ENCODE data around the gene EXOC7. TPM values are rescaled to one million over a fixed set of nuclear protein-coding genes. Genes with fewer than 3 reads are reported as not detected.
A peak's percentile ranks its signal among the peaks of the same experiment; 100 is the strongest.

EXOC7 gene
- total and polyA plus RNA-seq, 10 donors = 26.2 to 128 (median 90.8) TPM

- 3 to 11% (median 5%) methylated on average over 2 to 4 of the region's 4 CpGs for WGBS, 5 donors
- H3K36me3 ChIP-seq = peaks cover 0 to 40% (median 36%) of the 10 kb centered on the region in 6 donors
Measured at GRCh38 chr17:76102944-76103273, 678 bp downstream of the EXOC7 start.

GRCh38 chr17:76097716-76098295 lies 5.8 kb downstream of the EXOC7 start:
- peaks cover 0 to 91% (median 85%) of the 10 kb centered on the region in 6 donors for H3K36me3 ChIP-seq
- intact Hi-C loops (cut with DNase I; ENCODE audit: low total_unique reads) = no loop called here

More at GRCh38 chr17:76102944-76103273, 678 bp downstream of the EXOC7 start:
- intact Hi-C loops (cut with DNase I; ENCODE audit: low total_unique reads) = no loop called here
- H3K27me3 ChIP-seq (replicated peaks in 1 of 7) = no peaks in the 10 kb centered on the region
- no peak for TF ChIP-seq POLR2AphosphoS5 (IDR thresholded peaks at IDR 0.05)
- no peak for TF ChIP-seq CTCF (IDR thresholded peaks at IDR 0.05 in 8 of 11, conservative IDR thresholded peaks at IDR 0.05 in 3 of 11)
- no peak for TF ChIP-seq POLR2A (IDR thresholded peaks at IDR 0.05)
- no peaks in the 10 kb centered on the region for H3K9me3 ChIP-seq
- H3K4me3 ChIP-seq = peak overlapping the region; percentile 51 to 88 (median 77)
- DNase-seq = no peak
- peaks cover 11 to 46% (median 26%) of the 10 kb centered on the region in 6 donors for H3K4me1 ChIP-seq
- peak overlapping the region; percentile 64 to 93 (median 88) for H3K27ac ChIP-seq

GRCh38 chr17:76095943-76096342 lies 7.6 kb downstream of the EXOC7 start:
- DNase-seq = peak; percentile 56
- peaks cover 0 to 10% (median 0%) of the 10 kb centered on the region in 6 donors for H3K4me1 ChIP-seq
- TF ChIP-seq CTCF (IDR thresholded peaks at IDR 0.05 in 8 of 11, conservative IDR thresholded peaks at IDR 0.05 in 3 of 11) (no peak), POLR2AphosphoS5 (IDR thresholded peaks at IDR 0.05) (no peak), POLR2A (IDR thresholded peaks at IDR 0.05) (no peak)
- H3K4me3 ChIP-seq = no peak overlapping the region
- WGBS, 5 donors = 87 to 98% (median 92%) methylated on average over 13 of the region's 13 CpGs
- no peaks in the 10 kb centered on the region for H3K27me3 ChIP-seq (replicated peaks in 1 of 7)
- H3K27ac ChIP-seq = no peak overlapping the region
- no peaks in the 10 kb centered on the region for H3K9me3 ChIP-seq
- intact Hi-C loops (cut with DNase I; ENCODE audit: low total_unique reads) = no loop called here
- H3K36me3 ChIP-seq = peaks cover 0 to 100% (median 92%) of the 10 kb centered on the region in 6 donors

More at GRCh38 chr17:76097716-76098295, 5.8 kb downstream of the EXOC7 start:
- no peak overlapping the region for H3K27ac ChIP-seq
- no peak overlapping the region for H3K4me3 ChIP-seq
- no peaks in the 10 kb centered on the region for H3K27me3 ChIP-seq (replicated peaks in 1 of 7)
- TF ChIP-seq POLR2AphosphoS5 (IDR thresholded peaks at IDR 0.05) (no peak), CTCF (IDR thresholded peaks at IDR 0.05 in 8 of 11, conservative IDR thresholded peaks at IDR 0.05 in 3 of 11) (no peak), POLR2A (IDR thresholded peaks at IDR 0.05) (no peak)
- WGBS, 5 donors = 91 to 92% (median 91%) methylated on average over 18 to 19 of the region's 19 CpGs
- H3K9me3 ChIP-seq = no peaks in the 10 kb centered on the region
- H3K4me1 ChIP-seq = peaks cover 9 to 19% (median 15%) of the 10 kb centered on the region in 6 donors
- no peak for DNase-seq

- peak; percentile 41 for DNase-seq
Measured at GRCh38 chr17:76094046-76094445, 9.5 kb downstream of the EXOC7 start.

More at GRCh38 chr17:76094046-76094445, 9.5 kb downstream of the EXOC7 start:
- TF ChIP-seq POLR2A (IDR thresholded peaks at IDR 0.05) (no peak), POLR2AphosphoS5 (IDR thresholded peaks at IDR 0.05) (no peak), CTCF (IDR thresholded peaks at IDR 0.05 in 8 of 11, conservative IDR thresholded peaks at IDR 0.05 in 3 of 11) (no peak)
- Histone ChIP-seq H3K27ac (no peak overlapping the region), H3K27me3 (replicated peaks in 1 of 7) (no peaks in the 10 kb centered on the region), H3K36me3 (peaks cover 0 to 100% (median 92%) of the 10 kb centered on the region in 6 donors), H3K4me1 (peaks cover 0 to 9% (median 0%) of the 10 kb centered on the region in 6 donors), H3K4me3 (no peak overlapping the region), H3K9me3 (no peaks in the 10 kb centered on the region)
- intact Hi-C loops (cut with DNase I; ENCODE audit: low total_unique reads) = no loop called here
- 86 to 97% (median 90%) methylated on average over 11 of the region's 11 CpGs for WGBS, 5 donors
